ENCODE data around the gene FAM222A. TPM values are rescaled to one million over a fixed set of nuclear protein-coding genes. Genes with fewer than 3 reads are reported as not detected.

The FAM222A gene
- total RNA-seq, 1 experiment from 2014 or later = 12.8 TPM

- Histone ChIP-seq H3K4me3 (ENCODE audit: low read depth in 2 of 2, low read length in 2 of 2) (no peak overlapping the region), H3K27me3 (ENCODE audit: control insufficient read depth, insufficient read depth, low read length) (no peaks in the 10 kb centered on the region), H3K36me3 (ENCODE audit: control insufficient read depth, insufficient read depth, low read length) (no peaks in the 10 kb centered on the region), H3K27ac (ENCODE audit: low read length) (no peak overlapping the region), H3K4me1 (ENCODE audit: control insufficient read depth, insufficient read depth, low read length) (no peaks in the 10 kb centered on the region), H3K9me3 (ENCODE audit: control insufficient read depth, insufficient read depth, low read depth, low read length) (no peaks in the 10 kb centered on the region)
- no peak for ATAC-seq
- DNase-seq (ENCODE audit: low read depth, low spot score) = no peak
- ChIA-PET CTCF (interaction anchor here (0.6 kb wide), 2 partner anchors 9 to 367 kb away, joined by 7 read pairs; no protein-coding TSS in a partner anchor), POLR2A (no interaction called here)
- no TSS peak for BruUV-seq (replicated peaks)
- TF ChIP-seq POLR2AphosphoS5 (IDR thresholded peaks at IDR 0.05; ENCODE audit: low read depth, low read length) (no peak), REST (IDR thresholded peaks at IDR 0.05; ENCODE audit: insufficient read depth in 1 of 2, low read depth in 2 of 2, low read length in 1 of 2) (no peak), CTCF (IDR thresholded peaks at IDR 0.05) (no peak), TCF7L2 (IDR thresholded peaks at IDR 0.05; ENCODE audit: low read depth, low read length) (no peak), SIN3A (IDR thresholded peaks at IDR 0.05; ENCODE audit: borderline replicate concordance, insufficient read depth, low read depth, low read length) (no peak)
- in situ Hi-C loops (cut with HindIII; ENCODE audit: low pct_unique_long_range_greater_than_20kb, low sequenced_read_pairs) = no loop called here
- intact Hi-C loops (cut with micrococcal nuclease; ENCODE audit: unreplicated experiment) = no loop called here
Measured at GRCh38 chr12:109762673-109763191, 49.1 kb downstream of the FAM222A start.

DNA sequence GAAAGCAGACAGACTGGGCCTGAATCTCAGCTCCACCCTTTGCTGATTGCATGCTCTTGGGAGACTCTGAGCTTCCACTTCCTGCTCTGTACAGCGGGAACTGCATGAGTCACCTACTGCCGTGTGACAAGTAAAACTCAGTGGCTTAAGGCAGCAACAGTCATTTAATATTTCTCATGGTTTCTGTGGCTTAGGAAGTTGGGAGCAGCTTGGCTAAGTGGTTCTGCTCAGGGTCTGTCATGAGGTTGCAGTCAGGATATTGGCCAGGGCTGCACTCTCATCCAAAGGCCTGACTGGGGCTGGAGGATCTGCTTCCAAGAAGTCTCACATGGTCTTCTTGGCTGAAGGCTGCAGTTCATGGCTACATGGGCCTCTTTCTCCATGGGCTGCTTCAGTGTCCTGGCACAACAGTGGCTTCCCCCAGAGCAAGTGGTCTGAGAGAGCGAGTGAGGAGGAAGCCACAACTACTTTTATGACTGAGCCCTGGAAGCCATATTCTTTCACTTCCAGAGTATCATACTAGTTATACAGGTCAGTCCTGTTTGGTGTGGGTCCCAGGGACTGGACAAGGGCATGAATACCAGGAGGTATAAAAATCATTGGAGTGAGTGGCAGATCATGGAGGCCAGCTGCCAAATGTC, 49.7 kb downstream of the FAM222A start:
- Histone ChIP-seq H3K27me3 (ENCODE audit: control insufficient read depth, insufficient read depth, low read length) (no peaks in the 10 kb centered on the region), H3K36me3 (ENCODE audit: control insufficient read depth, insufficient read depth, low read length) (no peaks in the 10 kb centered on the region), H3K9me3 (ENCODE audit: control insufficient read depth, insufficient read depth, low read depth, low read length) (no peaks in the 10 kb centered on the region), H3K4me3 (ENCODE audit: low read depth in 2 of 2, low read length in 2 of 2) (no peak overlapping the region), H3K4me1 (ENCODE audit: control insufficient read depth, insufficient read depth, low read length) (no peaks in the 10 kb centered on the region), H3K27ac (ENCODE audit: low read length) (no peak overlapping the region)
- ATAC-seq (no peak), DNase-seq (ENCODE audit: low read depth, low spot score) (no peak)
- POLR2A ChIA-PET = interaction anchor here (0.6 kb wide), 1 partner anchor 145 kb away, joined by 6 read pairs; no protein-coding TSS in a partner anchor
- TF ChIP-seq CTCF (IDR thresholded peaks at IDR 0.05) = no peak
- TF ChIP-seq SIN3A (IDR thresholded peaks at IDR 0.05; ENCODE audit: borderline replicate concordance, insufficient read depth, low read depth, low read length) = no peak
- TF ChIP-seq TCF7L2 (IDR thresholded peaks at IDR 0.05; ENCODE audit: low read depth, low read length) = no peak
- TF ChIP-seq REST (IDR thresholded peaks at IDR 0.05; ENCODE audit: insufficient read depth in 1 of 2, low read depth in 2 of 2, low read length in 1 of 2) = no peak
- TF ChIP-seq POLR2AphosphoS5 (IDR thresholded peaks at IDR 0.05; ENCODE audit: low read depth, low read length) = no peak
- in situ Hi-C loops (cut with HindIII; ENCODE audit: low pct_unique_long_range_greater_than_20kb, low sequenced_read_pairs) = no loop called here
- no TSS peak for BruUV-seq (replicated peaks)
- intact Hi-C loops (cut with micrococcal nuclease; ENCODE audit: unreplicated experiment) = no loop called here
- CTCF ChIA-PET = no interaction called here
